NCI-H748 treated with DMSO at 0.1 percent for 48 hours (cell line): ENCODE results near the gene OR51F2.
"Not testable (repeated sequence)": the region's sequence is repeated elsewhere in the genome, so short reads cannot be mapped to it uniquely, and the experiment has no call there.

ENCODE experiments used
- DNase-seq: peaks from one replicate; lab custom pipeline; 2025; lab: John Stamatoyannopoulos, UW

Gene OR51F2

GRCh38 chr11:4821021-4821420 lies at the start of gene OR51F2:
Gene OR51F2 (plus strand): TSS chr11:4821321. CDS start chr11:4821422, 101 bp downstream.
- no peak for DNase-seq

- no peak for DNase-seq
Observed at GRCh38 chr11:4782454-4782853, 38.7 kb upstream of the OR51F2 start.

- DNase-seq, result no peak
Observed at GRCh38 chr11:4797206-4797605, 23.9 kb upstream of the OR51F2 start.

- DNase-seq, result no peak
Observed at GRCh38 chr11:4798427-4799183, 22.5 kb upstream of the OR51F2 start.

- not testable (repeated sequence) for DNase-seq
Observed at GRCh38 chr11:4801316-4801715, 19.8 kb upstream of the OR51F2 start.

GRCh38 chr11:4804280-4804679 lies 16.8 kb upstream of the OR51F2 start, which contains the start of gene OR52R1:
Gene OR52R1 (minus strand): TSS chr11:4804380. CDS start chr11:4804380, 0 bp downstream.
- DNase-seq, result no peak

- DNase-seq, result no peak
Observed at GRCh38 chr11:4808476-4808875, 12.6 kb upstream of the OR51F2 start.

- DNase-seq, result no peak
Observed at GRCh38 chr11:4809246-4809645, 11.9 kb upstream of the OR51F2 start.

GRCh38 chr11:4825132-4825531 lies 4.0 kb downstream of the OR51F2 start:
- DNase-seq, result no peak

- DNase-seq, result peak; percentile 48
Observed at GRCh38 chr11:4826425-4826824, 5.3 kb downstream of the OR51F2 start.

- no peak for DNase-seq
Observed at GRCh38 chr11:4830346-4830745, 9.2 kb downstream of the OR51F2 start.

GRCh38 chr11:4830909-4831308 lies 9.8 kb downstream of the OR51F2 start:
- no peak for DNase-seq

GRCh38 chr11:4839851-4840549 lies 18.9 kb downstream of the OR51F2 start:
- DNase-seq, result no peak

- no peak for DNase-seq
Observed at GRCh38 chr11:4848908-4849532, 27.9 kb downstream of the OR51F2 start, which contains the start of gene OR51S1. Gene OR51S1 (minus strand): TSS chr11:4849208. CDS start chr11:4849208, 0 bp downstream.

GRCh38 chr11:4851033-4851432 lies 29.9 kb downstream of the OR51F2 start:
- DNase-seq, result no peak

GRCh38 chr11:4854286-4854685 lies 33.2 kb downstream of the OR51F2 start:
- DNase-seq, result not testable (repeated sequence)

GRCh38 chr11:4862447-4863236 lies 41.5 kb downstream of the OR51F2 start:
- DNase-seq, result no peak

- no peak for DNase-seq
Observed at GRCh38 chr11:4863876-4864275, 42.8 kb downstream of the OR51F2 start.

- no peak for DNase-seq
Observed at GRCh38 chr11:4865855-4866254, 44.7 kb downstream of the OR51F2 start.
